GM10266 (cell line): ENCODE measurements around the gene GOLGA2.

Source experiments
- DNase-seq: peaks from one replicate; pipeline ENCODE4 v3.0.0; 2012; ENCODE audit errors: extremely low spot score
- TF ChIP-seq, protein P1 (sequence below): IDR thresholded peaks from 2 replicates; pipeline ENCODE4 v1.5.1; 2012; ENCODE audit warnings: mild to moderate bottlenecking, low read depth; ENCODE audit not compliant: control insufficient read depth, insufficient read depth; ENCODE audit errors: missing control alignments

The GOLGA2 gene

DNA sequence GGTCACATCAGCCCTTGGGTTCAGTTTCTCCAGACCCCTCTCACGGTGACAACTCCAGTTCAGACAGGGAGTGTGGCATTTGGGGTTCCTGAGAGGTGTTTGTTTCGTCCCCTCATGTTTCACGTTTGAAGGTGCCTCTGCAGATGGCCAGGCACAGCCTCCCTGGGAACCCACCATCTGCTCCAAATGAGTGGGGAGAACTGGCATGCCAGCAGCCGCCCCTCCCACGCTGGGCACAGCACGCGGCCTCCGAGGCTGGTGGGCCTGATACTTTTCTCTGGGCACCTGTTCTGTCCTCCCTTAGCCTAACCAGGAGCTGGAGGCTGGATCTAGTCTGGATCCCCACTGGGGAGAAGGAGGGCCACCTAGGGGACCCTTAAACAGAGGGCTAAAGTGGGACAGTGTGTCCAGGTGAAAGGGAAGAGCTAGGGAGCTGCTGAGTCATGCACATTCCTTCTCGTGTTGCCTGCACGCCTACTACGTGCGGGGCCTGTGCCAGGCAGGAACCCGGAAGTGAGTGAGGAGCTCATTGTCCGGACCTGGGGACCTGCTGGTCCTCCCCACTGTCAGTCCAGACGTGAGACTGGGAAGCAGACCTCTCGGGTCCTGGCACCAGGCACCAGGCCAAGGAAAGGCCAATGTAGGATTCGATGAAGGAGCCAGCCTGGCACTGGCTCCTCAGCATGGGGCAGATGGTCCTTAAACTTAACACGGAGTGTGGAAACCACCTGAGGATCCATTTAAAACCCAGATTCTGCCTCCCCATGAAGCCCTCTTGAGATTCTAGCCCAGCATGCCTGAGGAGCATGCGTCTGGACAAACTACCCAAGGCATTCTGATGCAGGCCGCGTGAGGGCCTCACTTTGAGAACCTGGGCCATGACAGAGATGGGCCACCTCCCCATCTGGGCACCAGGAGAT, 61.0 kb downstream of the GOLGA2 start:
- TF ChIP-seq, protein P1, sequence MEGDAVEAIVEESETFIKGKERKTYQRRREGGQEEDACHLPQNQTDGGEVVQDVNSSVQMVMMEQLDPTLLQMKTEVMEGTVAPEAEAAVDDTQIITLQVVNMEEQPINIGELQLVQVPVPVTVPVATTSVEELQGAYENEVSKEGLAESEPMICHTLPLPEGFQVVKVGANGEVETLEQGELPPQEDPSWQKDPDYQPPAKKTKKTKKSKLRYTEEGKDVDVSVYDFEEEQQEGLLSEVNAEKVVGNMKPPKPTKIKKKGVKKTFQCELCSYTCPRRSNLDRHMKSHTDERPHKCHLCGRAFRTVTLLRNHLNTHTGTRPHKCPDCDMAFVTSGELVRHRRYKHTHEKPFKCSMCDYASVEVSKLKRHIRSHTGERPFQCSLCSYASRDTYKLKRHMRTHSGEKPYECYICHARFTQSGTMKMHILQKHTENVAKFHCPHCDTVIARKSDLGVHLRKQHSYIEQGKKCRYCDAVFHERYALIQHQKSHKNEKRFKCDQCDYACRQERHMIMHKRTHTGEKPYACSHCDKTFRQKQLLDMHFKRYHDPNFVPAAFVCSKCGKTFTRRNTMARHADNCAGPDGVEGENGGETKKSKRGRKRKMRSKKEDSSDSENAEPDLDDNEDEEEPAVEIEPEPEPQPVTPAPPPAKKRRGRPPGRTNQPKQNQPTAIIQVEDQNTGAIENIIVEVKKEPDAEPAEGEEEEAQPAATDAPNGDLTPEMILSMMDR, result no peak
- no peak for DNase-seq

DNA sequence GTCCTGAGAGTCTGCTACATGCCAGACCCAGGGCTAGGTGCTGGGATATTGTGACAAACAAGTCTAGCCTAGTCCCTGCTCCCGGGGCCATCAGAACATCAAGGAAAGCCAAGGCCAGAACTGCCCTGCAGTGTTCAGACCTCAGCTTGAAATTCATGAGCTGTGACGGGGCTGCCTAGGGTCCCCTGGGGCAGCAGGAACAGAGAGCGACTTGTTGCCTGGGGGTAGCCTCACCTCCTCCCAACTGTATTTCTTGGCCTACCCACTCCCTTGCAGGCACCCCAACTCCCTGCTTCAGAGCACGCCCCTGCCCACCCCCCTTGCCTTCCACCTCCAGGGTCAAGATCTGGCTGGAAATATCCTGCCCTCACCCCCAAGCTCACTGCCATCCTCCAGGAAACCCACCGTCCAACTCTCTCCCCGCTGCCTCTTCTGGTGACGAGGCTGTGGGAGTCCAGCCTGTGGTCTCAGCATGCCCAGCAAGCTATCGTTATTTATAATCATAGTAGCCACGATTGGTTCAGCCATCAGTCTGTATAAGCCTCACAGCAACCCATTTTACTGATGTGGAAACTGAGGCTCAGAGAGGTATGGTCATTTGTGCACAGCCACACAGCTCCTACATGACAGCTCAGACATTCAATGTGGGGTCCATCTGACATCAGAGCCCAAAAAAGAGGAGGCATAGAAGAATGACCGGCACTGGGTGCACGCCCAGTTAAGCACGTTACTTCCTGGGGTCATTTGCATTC, 61.9 kb downstream of the GOLGA2 start:
- TF ChIP-seq, protein P1, result no peak
- no peak for DNase-seq

DNA sequence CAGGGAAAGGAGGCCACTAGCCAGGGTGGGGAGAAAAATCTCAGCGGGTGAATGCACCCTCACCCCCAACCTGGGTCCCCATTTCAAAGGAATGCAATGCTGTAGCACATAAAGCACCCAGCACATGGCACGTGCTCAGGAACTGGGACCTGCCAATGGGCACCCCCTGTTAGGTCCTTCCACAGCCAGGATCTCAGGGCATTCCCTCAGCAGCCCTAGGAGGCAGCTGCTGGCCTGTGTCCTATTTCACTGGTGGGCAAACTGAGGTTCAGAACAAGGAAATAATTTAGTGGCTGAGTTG, 63.9 kb downstream of the GOLGA2 start:
- no peak for DNase-seq
- TF ChIP-seq, protein P1, result no peak

DNA sequence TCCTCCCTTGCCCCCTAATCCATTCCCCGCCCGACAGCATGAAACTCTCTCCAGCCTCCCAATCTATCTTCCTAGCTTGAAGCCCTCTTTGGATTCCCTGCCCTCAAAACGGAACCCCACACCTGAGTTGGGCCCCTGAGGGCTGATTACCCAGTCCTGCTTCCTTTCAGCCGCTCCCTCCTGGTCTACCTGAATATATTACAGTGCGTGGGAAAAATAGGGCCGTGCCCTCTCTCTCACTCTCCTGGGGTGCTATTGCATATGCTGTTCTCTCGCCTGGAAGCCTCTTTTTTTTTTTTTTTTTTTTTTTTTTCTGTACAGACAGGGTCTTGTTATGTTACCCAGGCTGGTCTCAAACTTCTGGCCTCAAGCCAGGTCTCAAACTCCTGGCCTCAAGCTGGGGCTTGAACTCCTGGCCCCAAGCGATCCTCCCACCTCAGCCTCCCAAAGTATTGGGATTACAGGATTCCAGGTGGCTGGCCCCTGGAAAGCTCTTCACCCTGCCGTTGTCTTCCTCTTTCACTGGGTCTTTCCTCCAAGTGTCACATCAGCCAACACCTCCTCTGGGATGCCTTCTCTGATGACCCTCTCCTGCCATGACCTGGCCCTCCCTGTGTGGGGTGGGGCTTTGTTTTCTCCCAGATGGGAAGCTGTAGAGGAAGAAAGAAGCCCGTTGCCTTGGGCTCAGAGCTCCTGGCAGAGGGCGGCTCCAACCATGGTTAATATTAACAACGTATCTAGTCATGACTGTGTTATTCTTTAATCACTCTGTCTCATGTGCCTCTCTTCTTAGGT, 64.4 kb downstream of the GOLGA2 start:
- TF ChIP-seq, protein P1, result no peak
- DNase-seq, result no peak

DNA sequence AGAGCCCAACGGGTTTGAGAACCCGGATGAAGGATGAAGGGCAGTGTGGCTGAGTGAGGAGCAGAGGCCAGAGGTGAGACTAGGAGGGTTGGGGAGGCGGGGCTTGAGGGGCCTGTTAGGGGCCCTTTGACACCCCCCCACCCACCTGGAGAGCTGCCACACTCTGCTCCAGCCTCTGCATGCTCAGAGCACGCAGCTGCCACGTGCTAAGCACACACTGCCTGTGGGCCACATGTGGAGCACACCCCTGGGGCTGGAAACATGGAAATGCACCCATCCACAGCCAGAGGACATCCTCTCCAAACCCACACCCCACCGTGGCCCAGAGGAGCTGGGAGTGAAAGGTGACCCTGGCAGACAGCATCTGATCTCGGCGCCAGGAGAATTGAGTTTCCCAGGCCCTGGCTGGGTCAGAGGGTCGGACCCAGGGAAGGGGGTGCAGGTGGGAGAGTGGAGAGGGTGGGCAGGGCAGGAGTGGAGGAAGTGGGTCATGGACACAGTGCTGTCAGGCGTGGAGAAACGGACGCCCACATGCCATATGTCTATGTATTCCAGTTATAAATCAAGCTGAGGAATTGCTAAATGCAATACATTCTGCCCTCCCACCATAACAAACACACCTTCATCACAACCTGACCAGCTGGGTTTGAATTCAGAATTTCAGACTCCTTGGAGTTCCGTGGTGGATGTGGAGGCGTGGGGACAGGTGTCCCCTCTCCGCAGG, 66.7 kb downstream of the GOLGA2 start:
- no peak for DNase-seq
- TF ChIP-seq, protein P1, result no peak

DNA sequence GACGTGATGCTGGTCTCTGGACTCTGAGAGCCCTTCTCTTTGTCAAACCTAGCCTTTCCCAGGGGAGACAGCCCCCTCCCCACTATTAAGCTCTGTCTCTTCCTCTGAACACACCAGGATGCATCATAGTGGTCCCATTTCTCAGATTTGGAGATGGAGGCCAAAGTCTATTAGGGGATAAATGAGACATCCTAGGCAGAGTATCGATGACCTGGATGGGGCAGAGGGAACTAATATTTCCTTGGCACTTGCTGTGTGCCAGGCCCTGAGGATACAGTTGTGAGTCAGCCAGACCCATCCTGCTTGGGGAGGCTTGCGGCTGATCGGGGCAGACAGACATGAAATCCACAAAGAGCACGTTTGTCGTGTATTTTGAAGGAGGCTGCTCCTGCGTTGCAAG, 67.4 kb downstream of the GOLGA2 start:
- no peak for DNase-seq
- TF ChIP-seq, protein P1, result no peak
